Measurements from ENCODE around the gene CAMTA1. TPM values are rescaled to one million over a fixed set of nuclear protein-coding genes. Genes with fewer than 3 reads are reported as not detected.

The CAMTA1 gene
- polyA plus RNA-seq, 1 experiment, result 64.9 TPM

GRCh38 chr1:7629011-7629410, 843.8 kb downstream of the CAMTA1 start:
- ChIA-PET CTCF (no interaction called here), POLR2A (no interaction called here)
- H3K4me3 ChIP-seq (ENCODE audit: low read depth, low read length), result no peak overlapping the region
- no peak overlapping the region for H3K27ac ChIP-seq (ENCODE audit: low read depth, low read length)
- H3K27me3 ChIP-seq (ENCODE audit: control insufficient read depth, insufficient read depth, low read length), result peaks cover 57% of the 10 kb centered on the region
- no peak for DNase-seq (ENCODE audit: low read depth, low spot score)
- no peaks in the 10 kb centered on the region for H3K9me3 ChIP-seq (ENCODE audit: control insufficient read depth, insufficient read depth, low read length)
- TF ChIP-seq CTCF (IDR thresholded peaks at IDR 0.05; ENCODE audit: low read depth, low read length), result no peak

GRCh38 chr1:7629465-7630195, 844.4 kb downstream of the CAMTA1 start:
- no peak overlapping the region for H3K27ac ChIP-seq (ENCODE audit: low read depth, low read length)
- no peak overlapping the region for H3K4me3 ChIP-seq (ENCODE audit: low read depth, low read length)
- ChIA-PET CTCF (no interaction called here), POLR2A (no interaction called here)
- no peak for DNase-seq (ENCODE audit: low read depth, low spot score)
- H3K9me3 ChIP-seq (ENCODE audit: control insufficient read depth, insufficient read depth, low read length), result no peaks in the 10 kb centered on the region
- TF ChIP-seq CTCF (IDR thresholded peaks at IDR 0.05; ENCODE audit: low read depth, low read length), result no peak
- peaks cover 51% of the 10 kb centered on the region for H3K27me3 ChIP-seq (ENCODE audit: control insufficient read depth, insufficient read depth, low read length)

- POLR2A ChIA-PET, result no interaction called here
- Histone ChIP-seq H3K27me3 (ENCODE audit: control insufficient read depth, insufficient read depth, low read length) (peaks cover 49% of the 10 kb centered on the region), H3K9me3 (ENCODE audit: control insufficient read depth, insufficient read depth, low read length) (no peaks in the 10 kb centered on the region), H3K4me3 (ENCODE audit: low read depth, low read length) (no peak overlapping the region), H3K27ac (ENCODE audit: low read depth, low read length) (no peak overlapping the region)
- CTCF ChIA-PET, result no interaction called here
- DNase-seq (ENCODE audit: low read depth, low spot score), result no peak
- TF ChIP-seq CTCF (IDR thresholded peaks at IDR 0.05; ENCODE audit: low read depth, low read length), result no peak
Measured at GRCh38 chr1:7630378-7630777, 845.1 kb downstream of the CAMTA1 start.

GRCh38 chr1:7632176-7632575, 846.9 kb downstream of the CAMTA1 start:
- no peak for TF ChIP-seq CTCF (IDR thresholded peaks at IDR 0.05; ENCODE audit: low read depth, low read length)
- Histone ChIP-seq H3K27ac (ENCODE audit: low read depth, low read length) (no peak overlapping the region), H3K27me3 (ENCODE audit: control insufficient read depth, insufficient read depth, low read length) (peaks cover 40% of the 10 kb centered on the region), H3K9me3 (ENCODE audit: control insufficient read depth, insufficient read depth, low read length) (no peaks in the 10 kb centered on the region), H3K4me3 (ENCODE audit: low read depth, low read length) (no peak overlapping the region)
- ChIA-PET POLR2A (no interaction called here), CTCF (interaction anchor here (1.6 kb wide), 1 partner anchor 35 kb away, joined by 3 read pairs; no protein-coding TSS in a partner anchor)
- no peak for DNase-seq (ENCODE audit: low read depth, low spot score)

GRCh38 chr1:7632681-7633080, 847.4 kb downstream of the CAMTA1 start:
- no peak for DNase-seq (ENCODE audit: low read depth, low spot score)
- TF ChIP-seq CTCF (IDR thresholded peaks at IDR 0.05; ENCODE audit: low read depth, low read length), result no peak
- H3K9me3 ChIP-seq (ENCODE audit: control insufficient read depth, insufficient read depth, low read length), result no peaks in the 10 kb centered on the region
- H3K4me3 ChIP-seq (ENCODE audit: low read depth, low read length), result no peak overlapping the region
- H3K27ac ChIP-seq (ENCODE audit: low read depth, low read length), result no peak overlapping the region
- ChIA-PET POLR2A (no interaction called here), CTCF (interaction anchor here (1.6 kb wide), 1 partner anchor 35 kb away, joined by 3 read pairs; no protein-coding TSS in a partner anchor)
- H3K27me3 ChIP-seq (ENCODE audit: control insufficient read depth, insufficient read depth, low read length), result peaks cover 35% of the 10 kb centered on the region
